NCI-H2107 (cell line): ENCODE results near the gene TNFSF11.
"Not testable (repeated sequence)": the region's sequence is repeated elsewhere in the genome, so short reads cannot be mapped to it uniquely, and the experiment has no call there.

Experiments used
- DNase-seq: peaks from one replicate; lab custom pipeline; 2025; lab: John Stamatoyannopoulos, UW

TNFSF11 gene

DNA sequence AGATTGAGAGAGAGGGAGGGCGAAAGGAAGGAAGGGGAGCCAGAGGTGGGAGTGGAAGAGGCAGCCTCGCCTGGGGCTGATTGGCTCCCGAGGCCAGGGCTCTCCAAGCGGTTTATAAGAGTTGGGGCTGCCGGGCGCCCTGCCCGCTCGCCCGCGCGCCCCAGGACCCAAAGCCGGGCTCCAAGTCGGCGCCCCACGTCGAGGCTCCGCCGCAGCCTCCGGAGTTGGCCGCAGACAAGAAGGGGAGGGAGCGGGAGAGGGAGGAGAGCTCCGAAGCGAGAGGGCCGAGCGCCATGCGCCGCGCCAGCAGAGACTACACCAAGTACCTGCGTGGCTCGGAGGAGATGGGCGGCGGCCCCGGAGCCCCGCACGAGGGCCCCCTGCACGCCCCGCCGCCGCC, at the start of gene TNFSF11:
TNFSF11 (plus strand) TSS at position 142 of the 400 bp plus-strand sequence; CDS start at position 294, 152 bp downstream.
- DNase-seq: no peak

DNA sequence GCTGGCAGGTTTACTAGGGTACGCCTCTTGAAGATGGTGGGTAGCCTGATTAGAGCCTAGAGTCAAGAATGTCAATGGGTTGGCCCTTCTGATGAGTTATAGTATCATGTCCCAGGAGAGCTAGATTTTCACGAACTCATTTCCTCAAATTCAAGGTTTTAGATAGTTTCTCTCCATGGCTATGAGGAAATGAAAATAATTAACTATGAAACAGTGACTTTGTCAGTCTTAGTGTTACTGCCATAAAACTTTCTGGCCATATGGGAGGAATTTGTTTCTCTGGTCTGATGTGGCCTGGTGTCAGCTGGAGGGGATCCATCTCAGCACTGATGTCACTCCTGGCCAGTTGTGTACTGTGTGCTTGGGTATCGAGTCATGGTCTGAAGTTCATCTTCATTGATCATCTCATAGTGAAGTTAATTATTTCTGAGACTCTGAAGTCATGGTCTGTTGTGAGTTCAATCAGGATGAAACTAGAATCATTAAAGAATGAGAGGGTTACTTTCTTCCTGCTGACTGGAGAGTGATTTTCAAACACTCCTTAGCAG, 49.4 kb upstream of the TNFSF11 start:
- DNase-seq: no peak

DNA sequence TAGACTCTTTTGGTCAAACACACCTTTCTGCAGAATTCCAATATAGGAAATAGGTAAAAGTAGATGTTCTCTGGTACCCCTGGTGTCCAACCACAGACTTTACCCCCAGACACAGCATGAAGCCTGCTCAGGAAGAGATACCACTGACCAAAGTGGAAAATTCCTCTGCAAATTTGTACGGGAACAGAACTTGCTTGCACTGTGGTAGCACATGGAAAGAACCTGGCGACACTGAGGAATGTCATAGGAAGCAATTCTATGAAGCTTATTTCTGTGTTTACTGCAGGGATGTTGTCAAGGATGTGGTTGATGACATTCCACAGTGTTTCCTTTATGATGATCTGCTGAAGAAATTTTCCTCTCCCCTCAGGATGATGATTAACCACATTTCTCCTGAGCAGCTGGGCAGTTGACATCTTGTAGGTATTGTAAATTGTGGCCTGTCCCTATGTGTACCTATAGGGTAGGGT, 48.9 kb upstream of the TNFSF11 start:
- DNase-seq: no peak

DNA sequence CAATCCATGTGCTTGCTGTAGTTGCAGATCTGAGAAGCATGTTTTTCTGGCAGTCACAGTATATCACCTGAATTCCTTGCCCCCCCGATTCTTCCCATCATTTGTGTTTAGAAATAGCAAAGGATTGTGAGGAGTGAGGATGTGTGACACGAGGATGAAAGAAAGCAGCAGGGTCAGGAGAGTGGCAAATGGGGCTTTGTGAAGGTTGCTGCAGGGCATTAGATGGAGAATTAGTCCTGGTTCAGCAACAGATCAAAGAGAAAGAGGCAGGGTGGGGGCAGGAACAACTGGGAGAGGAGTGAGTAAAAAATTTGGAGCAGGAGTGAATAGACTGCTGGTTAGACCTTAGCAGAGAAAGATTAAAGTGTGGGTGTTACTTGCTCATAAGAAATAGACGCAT, 47.7 kb upstream of the TNFSF11 start:
- no peak for DNase-seq

DNA sequence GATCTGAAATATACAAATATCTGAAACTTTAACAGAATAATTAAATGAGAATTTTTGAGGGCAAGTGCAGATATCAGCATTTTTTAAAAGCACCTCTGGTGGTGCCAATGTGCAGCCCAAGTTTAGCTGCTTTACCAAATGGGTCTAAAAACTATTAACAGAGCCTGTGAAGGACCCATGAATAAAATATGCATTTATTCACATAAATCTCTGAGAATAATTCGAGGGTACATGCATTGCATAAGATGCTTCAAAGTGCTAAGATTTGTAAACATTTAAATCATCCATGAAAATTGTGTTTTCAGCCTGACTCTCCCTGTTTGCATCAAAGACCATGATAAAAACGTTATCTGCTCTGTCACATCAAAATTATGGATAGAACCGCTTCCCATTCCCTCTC, 47.1 kb upstream of the TNFSF11 start:
- DNase-seq: no peak

DNA sequence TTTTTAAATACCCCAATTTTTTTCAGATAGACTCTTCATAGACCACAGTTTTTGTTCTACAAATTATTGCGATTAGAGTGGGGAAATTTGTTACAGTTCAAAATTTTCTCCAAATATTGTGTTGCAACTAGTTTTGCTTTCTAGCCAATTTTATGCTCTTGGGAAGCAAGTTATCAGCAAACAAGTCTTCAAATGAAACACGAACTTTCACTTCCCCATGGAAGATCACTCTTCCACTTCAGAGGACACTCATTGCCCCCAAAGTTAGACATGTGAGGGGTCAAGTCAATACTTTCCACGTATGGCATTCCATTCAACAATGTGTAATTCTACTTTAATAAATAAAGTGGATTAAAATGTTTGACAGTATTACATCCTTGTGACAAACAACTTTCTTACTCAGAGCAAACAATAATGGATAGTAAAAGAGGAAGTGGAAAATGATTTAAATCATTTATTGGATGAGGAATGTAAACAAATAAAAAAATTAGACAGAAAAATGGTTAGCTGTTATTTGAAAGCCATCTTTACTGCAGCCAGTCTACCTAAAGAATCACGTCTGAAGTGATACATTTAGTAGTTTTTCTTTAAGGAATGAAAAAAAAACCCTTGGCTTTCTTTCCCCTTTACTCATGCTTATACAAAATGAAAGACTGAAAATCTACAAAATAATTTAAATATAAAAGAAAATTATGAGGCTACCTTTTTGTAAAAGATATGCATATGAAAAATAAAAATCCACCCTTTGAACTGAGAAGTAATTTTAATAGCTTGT, 41.2 kb upstream of the TNFSF11 start:
- DNase-seq: no peak

- no peak for DNase-seq
Measured at GRCh38 chr13:42533336-42533591, 40.7 kb upstream of the TNFSF11 start.

- no peak for DNase-seq
Measured at GRCh38 chr13:42534785-42535184, 39.2 kb upstream of the TNFSF11 start.

DNA sequence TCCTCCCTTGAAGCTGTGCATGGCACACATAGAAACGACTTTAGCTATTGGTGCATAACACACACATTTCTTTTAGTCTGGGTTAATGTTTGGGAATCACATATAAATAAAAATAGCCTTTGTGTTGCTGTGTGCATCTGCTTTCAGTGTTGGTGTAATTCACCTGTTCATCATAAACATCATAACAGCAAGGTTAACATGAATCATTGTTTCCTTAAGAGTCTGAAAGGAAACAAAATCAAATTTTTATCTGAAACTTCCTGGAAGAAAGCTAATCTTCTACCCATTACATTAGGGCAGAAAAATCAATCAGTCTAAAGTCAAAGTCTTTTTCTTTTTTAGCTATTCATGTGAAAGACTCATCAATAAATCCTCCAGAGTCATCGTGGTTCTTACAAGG, 35.0 kb upstream of the TNFSF11 start:
- DNase-seq: no peak

- no peak for DNase-seq
Measured at GRCh38 chr13:42539670-42540069, 34.3 kb upstream of the TNFSF11 start.

DNA sequence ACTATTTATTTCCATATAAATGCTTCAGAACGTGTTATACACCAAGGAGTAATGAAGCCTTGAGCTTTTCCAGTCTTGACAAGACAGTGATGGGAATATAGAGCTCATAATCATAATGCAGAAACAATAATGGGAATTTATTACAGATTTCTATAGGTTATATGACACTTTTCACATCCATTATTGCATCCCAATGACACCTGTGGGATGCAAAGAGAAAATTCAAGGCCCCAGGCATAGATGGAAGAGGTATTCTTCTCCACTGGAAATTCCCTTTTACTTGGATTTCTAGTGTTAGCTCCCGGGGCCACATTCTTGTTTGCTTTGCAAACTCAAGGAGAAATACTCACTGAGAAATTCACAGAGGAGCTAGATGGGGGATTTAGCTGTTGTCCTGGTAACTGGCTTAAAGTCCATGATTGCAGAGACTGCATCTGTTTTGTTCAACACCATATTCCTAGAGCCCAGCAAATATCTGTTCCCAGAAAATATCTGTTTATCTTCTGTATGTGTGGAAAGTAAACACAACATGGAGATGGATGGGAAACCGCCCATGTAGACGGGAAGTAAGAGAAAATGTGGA, 30.6 kb upstream of the TNFSF11 start:
- no peak for DNase-seq

DNA sequence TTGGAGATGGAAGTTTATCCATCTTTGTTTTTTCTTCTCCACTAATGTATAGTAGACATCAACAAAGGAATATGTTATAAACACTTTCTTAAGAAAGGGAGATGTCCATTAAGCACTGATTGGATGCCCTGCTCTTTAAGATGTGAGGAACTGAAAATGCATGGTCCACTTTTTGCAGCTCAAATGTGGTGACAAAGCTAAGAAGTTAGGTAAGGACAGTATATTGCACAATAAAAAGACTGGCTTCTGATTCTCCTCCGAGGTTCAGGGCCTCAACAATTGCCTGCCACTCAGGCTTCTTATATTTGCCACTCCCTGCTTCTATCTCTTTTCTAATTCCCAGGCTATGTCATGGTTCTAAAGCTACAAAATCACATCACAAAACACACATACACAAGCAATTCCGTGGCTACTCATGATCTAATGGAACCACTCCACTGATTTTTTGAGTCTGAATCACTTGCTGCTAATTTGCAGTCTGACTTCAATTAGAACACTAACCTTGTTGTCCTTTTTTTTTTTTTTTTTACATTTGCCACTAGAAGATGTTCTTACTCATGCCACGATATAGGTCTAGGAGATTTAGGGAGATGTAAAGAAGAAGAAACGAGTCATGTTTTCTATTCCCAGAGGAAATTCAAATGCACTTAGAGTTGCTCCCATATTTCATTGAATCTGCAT, 29.6 kb upstream of the TNFSF11 start:
- no peak for DNase-seq

DNA sequence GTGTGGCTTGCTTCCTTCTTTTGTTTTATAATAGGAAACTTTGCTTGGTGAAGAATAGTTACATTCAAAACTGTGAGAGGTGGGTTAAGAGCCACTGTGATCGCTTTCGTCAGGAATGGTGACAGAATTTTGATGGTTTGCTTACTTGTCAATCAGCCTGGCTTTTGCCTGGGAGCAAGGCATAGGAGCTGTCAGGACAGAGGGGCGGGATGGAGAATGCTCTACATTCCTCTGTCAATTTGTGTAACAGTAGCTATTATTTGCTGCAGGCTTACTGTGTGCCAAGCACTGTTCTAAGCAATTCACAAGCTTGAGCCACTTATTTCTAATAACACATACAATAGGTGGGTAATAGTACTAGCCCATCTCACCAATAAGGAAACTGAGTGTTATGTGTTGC, 28.1 kb upstream of the TNFSF11 start:
- DNase-seq: no peak

- DNase-seq: no peak
Measured at GRCh38 chr13:42547612-42548011, 26.3 kb upstream of the TNFSF11 start.

DNA sequence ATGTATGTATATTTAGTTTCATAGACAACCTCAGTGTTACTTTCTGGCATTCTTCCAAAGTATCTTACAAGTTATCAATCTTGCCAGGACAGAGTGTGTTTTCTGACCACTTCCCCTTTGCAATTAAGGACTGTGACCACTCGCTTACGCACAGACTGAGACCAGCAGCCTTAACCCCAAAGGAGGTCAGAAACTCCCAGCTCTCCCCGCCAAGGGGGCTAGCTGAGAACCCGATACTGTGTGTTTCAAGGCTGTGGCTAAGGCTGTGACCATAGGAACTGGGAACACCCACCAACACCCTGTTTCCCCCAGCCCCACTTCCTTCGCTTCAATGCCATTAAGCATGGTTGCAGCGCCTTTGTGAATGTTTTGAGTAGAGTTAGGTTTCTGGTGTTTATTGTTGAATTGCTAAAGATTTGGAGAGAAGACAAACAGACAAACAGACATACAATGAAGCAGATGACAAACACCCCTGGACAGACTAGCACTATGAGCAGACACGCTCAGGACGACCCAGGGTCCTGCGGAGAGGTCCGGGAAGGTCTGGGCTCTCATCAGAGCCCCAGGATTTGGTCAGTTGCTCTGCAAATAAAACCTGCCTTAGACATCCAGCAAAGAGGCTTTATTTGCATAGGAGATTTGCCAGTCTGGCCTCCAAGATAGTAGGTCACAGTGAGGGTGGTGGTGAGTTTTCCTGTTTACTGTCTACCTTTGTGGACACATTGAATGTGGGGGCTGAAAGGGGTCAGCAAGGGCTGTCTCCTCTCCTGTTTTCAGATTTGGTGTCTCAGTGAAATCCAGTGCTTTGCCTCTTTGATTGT, 25.0 kb upstream of the TNFSF11 start:
- DNase-seq: no peak

DNA sequence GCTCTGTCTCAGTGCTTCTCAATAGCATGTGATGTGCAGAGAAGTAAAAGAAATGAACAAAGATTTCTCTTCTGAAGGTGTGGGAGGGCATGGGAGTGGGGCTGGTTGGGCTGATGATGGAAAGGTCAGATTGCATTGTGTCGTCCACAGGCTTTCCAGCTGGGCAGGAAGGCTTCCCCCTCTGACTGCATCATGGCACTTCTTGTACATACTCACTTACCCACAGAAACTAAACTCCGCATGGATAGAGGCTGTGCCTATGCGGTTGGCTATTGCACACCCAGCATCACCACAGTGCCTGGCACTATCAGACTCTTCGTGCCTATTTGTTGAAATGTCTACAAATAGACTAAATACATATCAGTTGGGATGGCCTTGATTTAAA, 24.4 kb upstream of the TNFSF11 start:
- no peak for DNase-seq

- DNase-seq: no peak
Measured at GRCh38 chr13:42551611-42552010, 22.3 kb upstream of the TNFSF11 start.

GRCh38 chr13:42553098-42554046, 20.6 kb upstream of the TNFSF11 start:
- no peak for DNase-seq

DNA sequence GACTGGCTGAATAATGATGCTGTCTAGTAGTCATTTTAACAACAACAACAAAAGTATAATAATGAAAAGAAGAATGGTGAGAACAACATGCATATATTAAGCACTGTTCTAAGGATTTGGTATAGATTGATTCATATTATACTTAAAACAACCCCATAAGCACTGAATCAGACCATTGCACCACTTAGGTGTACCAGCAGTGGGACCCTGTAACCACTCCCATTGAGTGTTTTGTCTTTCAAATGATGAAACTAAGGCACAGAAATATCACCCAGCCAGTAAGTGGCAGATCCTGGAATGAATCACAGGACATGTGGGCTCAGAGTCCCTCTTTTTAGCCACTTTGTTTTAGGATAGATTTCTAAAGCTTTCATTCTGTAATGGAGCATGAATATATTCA, 14.9 kb upstream of the TNFSF11 start:
- no peak for DNase-seq

DNA sequence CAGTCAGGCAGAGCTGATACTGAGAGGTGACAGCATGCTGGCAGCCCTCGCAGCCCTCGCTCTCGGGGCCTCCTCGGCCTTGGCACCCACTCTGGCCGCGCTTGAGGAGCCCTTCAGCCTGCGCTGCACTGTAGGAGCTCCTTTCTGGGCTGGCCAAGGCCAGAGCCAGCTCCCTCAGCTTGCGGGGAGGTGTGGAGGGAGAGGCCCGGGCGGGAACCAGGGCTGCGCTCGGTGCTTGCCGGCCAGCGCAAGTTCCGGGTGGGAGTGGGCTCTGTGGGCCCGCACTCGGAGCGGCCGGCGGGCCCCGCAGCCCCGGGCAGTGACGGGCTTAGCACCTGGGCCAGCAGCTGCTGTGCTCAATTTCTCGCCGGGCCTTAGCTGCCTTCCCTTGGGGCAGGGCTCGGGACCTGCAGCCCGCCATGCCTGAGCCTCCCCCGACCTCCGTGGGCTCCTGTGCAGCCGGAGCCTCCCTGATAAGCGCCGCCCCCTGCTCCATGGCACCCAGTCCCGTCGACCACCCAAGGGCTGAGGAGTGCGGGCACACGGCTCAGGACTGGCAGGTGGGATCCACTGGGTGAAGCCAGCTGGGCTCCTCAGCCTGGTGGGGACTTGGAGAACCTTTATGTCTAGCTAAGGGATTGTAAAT, 14.3 kb upstream of the TNFSF11 start:
- not testable (repeated sequence) for DNase-seq

DNA sequence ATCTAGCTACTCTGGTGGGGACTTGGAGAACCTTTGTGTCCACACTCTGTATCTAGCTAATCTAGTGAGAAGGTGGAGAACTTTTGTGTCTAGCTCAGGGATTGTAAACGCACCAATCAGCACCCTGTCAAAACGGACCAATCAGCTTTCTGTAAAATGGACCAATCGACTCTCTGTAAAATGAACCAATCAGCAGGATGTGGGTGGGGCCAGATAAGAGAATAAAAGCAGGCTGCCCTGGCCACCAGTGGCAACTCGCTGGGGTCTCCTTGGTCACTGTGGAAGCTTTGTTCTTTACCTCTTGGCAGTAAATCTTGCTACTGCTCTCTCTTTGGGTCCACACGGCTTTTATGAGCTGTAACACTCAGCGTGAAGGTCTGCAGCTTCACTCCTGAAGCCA, 13.6 kb upstream of the TNFSF11 start:
- not testable (repeated sequence) for DNase-seq
